ENCODE measurements around the gene PCNT.
A peak's percentile ranks its signal among the peaks of the same experiment; 100 is the strongest.
"Not testable (repeated sequence)": the region's sequence is repeated elsewhere in the genome, so short reads cannot be mapped to it uniquely, and the experiment has no call there.

Gene PCNT

GRCh38 chr21:46372014-46372485 lies 48.1 kb downstream of the PCNT start:
- Histone ChIP-seq H3K4me1 (ENCODE audit: control insufficient read depth in 2 of 2, insufficient read depth in 1 of 2, low read depth in 1 of 2, low read length in 2 of 2) (peaks cover 0 to 4% of the 10 kb centered on the region in 2 donors), H3K27ac (replicated peaks; ENCODE audit: low read length) (no peak overlapping the region), H3K4me2 (ENCODE audit: insufficient read depth, low read length, poor library complexity, severe bottlenecking) (no peak overlapping the region), H3K23ac (ENCODE audit: low read depth, low read length, poor library complexity) (peak overlapping the region; percentile 47), H4K91ac (ENCODE audit: low read depth, low read length, poor library complexity) (peak overlapping the region; percentile 0), H2BK5ac (ENCODE audit: low read length) (no peak overlapping the region), H3K79me1 (ENCODE audit: low read depth, low read length) (peaks cover 12% of the 10 kb centered on the region), H2AK5ac (ENCODE audit: low read depth, low read length) (no peak overlapping the region), H4K8ac (ENCODE audit: low read depth, low read length) (peak overlapping the region; percentile 6), H3K36me3 (replicated peaks in 1 of 2; ENCODE audit: control insufficient read depth in 2 of 2, insufficient read depth in 2 of 2, low read length in 2 of 2) (peaks cover 19 to 64% of the 10 kb centered on the region in 2 donors), H3K27me3 (ENCODE audit: control insufficient read depth in 3 of 3, insufficient read depth in 3 of 3, low read depth in 1 of 3, low read length in 3 of 3) (no peaks in the 10 kb centered on the region), H3K4me3 (ENCODE audit: low read length in 2 of 2) (peak overlapping the region in 1 of 2 donors; percentile 70), H2BK120ac (ENCODE audit: low read depth, low read length) (no peak overlapping the region), H3K9me3 (replicated peaks in 1 of 2; ENCODE audit: control insufficient read depth in 2 of 2, insufficient read depth in 1 of 2, low read depth in 1 of 2, low read length in 2 of 2) (peaks cover 0 to 7% of the 10 kb centered on the region in 2 donors), H2BK15ac (ENCODE audit: low read length) (no peak overlapping the region), H3K9ac (ENCODE audit: low read depth, low read length, poor library complexity) (peak overlapping the region; percentile 79), H3K18ac (ENCODE audit: low read length) (no peak overlapping the region), H2BK12ac (ENCODE audit: low read length) (peak overlapping the region; percentile 47), H3K14ac (ENCODE audit: low read length) (no peak overlapping the region), H3K4ac (ENCODE audit: low read length) (peak overlapping the region; percentile 76), H2AFZ (ENCODE audit: low read length) (no peak overlapping the region)
- DNase-seq (ENCODE audit: low spot score) = no peak
- no CpG with 5 or more reads among the region's 7 CpGs for WGBS, 2 donors (ENCODE audit: extremely low coverage in 2 of 2, insufficient read length in 2 of 2, insufficient replicate concordance in 1 of 2)

DNA sequence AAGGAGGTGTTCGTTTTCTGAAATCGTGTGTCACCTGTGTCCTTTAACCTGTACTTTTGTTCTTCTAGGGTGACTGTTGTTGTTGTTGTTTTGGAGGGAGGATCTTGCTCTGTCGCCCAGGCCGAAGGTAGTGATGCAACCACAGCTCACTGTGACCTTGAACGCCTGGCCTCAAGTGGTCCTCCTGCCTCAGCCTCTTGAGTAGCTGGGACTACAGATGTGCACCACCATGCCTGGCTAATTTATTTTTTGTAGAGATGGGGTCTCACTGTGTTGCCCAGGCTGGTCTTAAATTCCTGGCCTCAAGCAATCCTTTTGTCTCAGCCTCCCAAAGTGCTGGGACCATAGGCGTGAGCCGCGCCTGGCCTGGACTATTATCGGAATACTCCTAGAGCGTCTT lies 49.0 kb downstream of the PCNT start:
- H3K23ac ChIP-seq (ENCODE audit: low read depth, low read length, poor library complexity); H2AFZ ChIP-seq (ENCODE audit: low read length); H2AK5ac ChIP-seq (ENCODE audit: low read depth, low read length); H3K4me3 ChIP-seq (ENCODE audit: low read length in 2 of 2); H2BK5ac ChIP-seq (ENCODE audit: low read length); H3K4me2 ChIP-seq (ENCODE audit: insufficient read depth, low read length, poor library complexity, severe bottlenecking); H3K14ac ChIP-seq (ENCODE audit: low read length); H3K27me3 ChIP-seq (ENCODE audit: control insufficient read depth in 3 of 3, insufficient read depth in 3 of 3, low read depth in 1 of 3, low read length in 3 of 3); H3K18ac ChIP-seq (ENCODE audit: low read length); H4K91ac ChIP-seq (ENCODE audit: low read depth, low read length, poor library complexity); H3K27ac ChIP-seq (replicated peaks; ENCODE audit: low read length); H2BK12ac ChIP-seq (ENCODE audit: low read length); H4K8ac ChIP-seq (ENCODE audit: low read depth, low read length); H3K9me3 ChIP-seq (replicated peaks in 1 of 2; ENCODE audit: control insufficient read depth in 2 of 2, insufficient read depth in 1 of 2, low read depth in 1 of 2, low read length in 2 of 2); H2BK15ac ChIP-seq (ENCODE audit: low read length); H3K9ac ChIP-seq (ENCODE audit: low read depth, low read length, poor library complexity); DNase-seq (ENCODE audit: low spot score); H3K4me1 ChIP-seq (ENCODE audit: control insufficient read depth in 2 of 2, insufficient read depth in 1 of 2, low read depth in 1 of 2, low read length in 2 of 2); H2BK120ac ChIP-seq (ENCODE audit: low read depth, low read length); H3K4ac ChIP-seq (ENCODE audit: low read length): not testable (repeated sequence)
- Histone ChIP-seq H3K36me3 (replicated peaks in 1 of 2; ENCODE audit: control insufficient read depth in 2 of 2, insufficient read depth in 2 of 2, low read length in 2 of 2) (peaks cover 16 to 60% of the 10 kb centered on the region in 2 donors), H3K79me1 (ENCODE audit: low read depth, low read length) (peaks cover 15% of the 10 kb centered on the region)
- no CpG with 5 or more reads among the region's 10 CpGs for WGBS, 2 donors (ENCODE audit: extremely low coverage in 2 of 2, insufficient read length in 2 of 2, insufficient replicate concordance in 1 of 2)

DNA sequence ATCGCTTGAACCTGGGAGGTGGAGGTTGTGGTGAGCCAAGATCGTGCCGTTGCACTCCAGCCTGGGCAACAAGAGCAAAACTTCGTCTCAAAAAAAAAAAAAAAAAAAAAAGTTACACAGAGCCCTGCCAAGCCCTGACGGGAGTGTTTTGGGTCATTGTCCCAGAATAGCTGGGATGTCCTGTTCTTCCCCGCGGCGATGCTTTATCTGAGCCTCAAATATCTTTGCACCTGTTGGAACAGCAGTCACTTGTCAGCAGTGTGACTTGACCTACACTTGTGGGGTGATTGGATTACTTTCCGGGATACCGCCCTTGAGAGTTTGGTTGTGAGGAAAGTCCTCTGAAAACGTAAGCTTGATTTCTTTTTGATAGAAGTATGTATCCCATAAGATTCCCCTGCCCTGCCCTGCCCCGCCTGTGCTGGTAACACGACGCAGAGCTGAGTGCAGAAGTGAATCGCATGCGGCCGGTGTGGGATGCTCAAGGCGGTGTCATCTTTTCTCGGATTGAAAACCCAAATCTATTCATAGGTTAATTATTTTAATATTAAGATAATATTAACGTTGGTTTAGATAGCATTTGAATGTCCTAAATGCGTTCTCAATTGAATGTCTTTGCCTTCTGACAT lies 50.9 kb downstream of the PCNT start:
- no peak overlapping the region for H2BK5ac ChIP-seq (ENCODE audit: low read length)
- H3K36me3 ChIP-seq (replicated peaks in 1 of 2; ENCODE audit: control insufficient read depth in 2 of 2, insufficient read depth in 2 of 2, low read length in 2 of 2) = peaks cover 15 to 62% of the 10 kb centered on the region in 2 donors
- H3K23ac ChIP-seq (ENCODE audit: low read depth, low read length, poor library complexity) = no peak overlapping the region

GRCh38 chr21:46375560-46376230 lies 51.7 kb downstream of the PCNT start:
- Histone ChIP-seq H3K14ac (ENCODE audit: low read length) (no peak overlapping the region), H4K91ac (ENCODE audit: low read depth, low read length, poor library complexity) (no peak overlapping the region), H2AFZ (ENCODE audit: low read length) (no peak overlapping the region), H3K23ac (ENCODE audit: low read depth, low read length, poor library complexity) (peak overlapping the region; percentile 34), H3K4me3 (ENCODE audit: low read length in 2 of 2) (peak overlapping the region in 1 of 2 donors; percentile 5), H3K9ac (ENCODE audit: low read depth, low read length, poor library complexity) (peak overlapping the region; percentile 30), H3K36me3 (replicated peaks in 1 of 2; ENCODE audit: control insufficient read depth in 2 of 2, insufficient read depth in 2 of 2, low read length in 2 of 2) (peaks cover 15 to 61% of the 10 kb centered on the region in 2 donors), H3K27ac (replicated peaks; ENCODE audit: low read length) (no peak overlapping the region), H2BK120ac (ENCODE audit: low read depth, low read length) (no peak overlapping the region), H3K79me1 (ENCODE audit: low read depth, low read length) (peaks cover 19% of the 10 kb centered on the region), H3K4ac (ENCODE audit: low read length) (no peak overlapping the region), H2AK5ac (ENCODE audit: low read depth, low read length) (no peak overlapping the region), H2BK5ac (ENCODE audit: low read length) (peak overlapping the region; percentile 14), H3K18ac (ENCODE audit: low read length) (no peak overlapping the region), H2BK12ac (ENCODE audit: low read length) (no peak overlapping the region), H3K9me3 (replicated peaks in 1 of 2; ENCODE audit: control insufficient read depth in 2 of 2, insufficient read depth in 1 of 2, low read depth in 1 of 2, low read length in 2 of 2) (peaks cover 11 to 12% of the 10 kb centered on the region in 2 donors), H3K4me1 (ENCODE audit: control insufficient read depth in 2 of 2, insufficient read depth in 1 of 2, low read depth in 1 of 2, low read length in 2 of 2) (peaks cover 0 to 4% of the 10 kb centered on the region in 2 donors), H3K4me2 (ENCODE audit: insufficient read depth, low read length, poor library complexity, severe bottlenecking) (no peak overlapping the region), H3K27me3 (ENCODE audit: control insufficient read depth in 3 of 3, insufficient read depth in 3 of 3, low read depth in 1 of 3, low read length in 3 of 3) (no peaks in the 10 kb centered on the region), H4K8ac (ENCODE audit: low read depth, low read length) (no peak overlapping the region), H2BK15ac (ENCODE audit: low read length) (no peak overlapping the region)
- no CpG with 5 or more reads among the region's 32 CpGs for WGBS, 2 donors (ENCODE audit: extremely low coverage in 2 of 2, insufficient read length in 2 of 2, insufficient replicate concordance in 1 of 2)
- DNase-seq (ENCODE audit: low spot score) = no peak

More for the DNA sequence above, 50.9 kb downstream of the PCNT start:
- H4K91ac ChIP-seq (ENCODE audit: low read depth, low read length, poor library complexity) = no peak overlapping the region
- H2AFZ ChIP-seq (ENCODE audit: low read length) = no peak overlapping the region
- H3K9ac ChIP-seq (ENCODE audit: low read depth, low read length, poor library complexity) = no peak overlapping the region
- WGBS, 2 donors (ENCODE audit: extremely low coverage in 2 of 2, insufficient read length in 2 of 2, insufficient replicate concordance in 1 of 2) = no CpG with 5 or more reads among the region's 21 CpGs
- H3K4ac ChIP-seq (ENCODE audit: low read length) = no peak overlapping the region
- H2BK12ac ChIP-seq (ENCODE audit: low read length) = no peak overlapping the region
- peaks cover 11 to 12% of the 10 kb centered on the region in 2 donors for H3K9me3 ChIP-seq (replicated peaks in 1 of 2; ENCODE audit: control insufficient read depth in 2 of 2, insufficient read depth in 1 of 2, low read depth in 1 of 2, low read length in 2 of 2)
- H3K27ac ChIP-seq (replicated peaks; ENCODE audit: low read length) = no peak overlapping the region
- no peak overlapping the region for H3K4me3 ChIP-seq (ENCODE audit: low read length in 2 of 2)
- no peak for DNase-seq (ENCODE audit: low spot score)
- peaks cover 19% of the 10 kb centered on the region for H3K79me1 ChIP-seq (ENCODE audit: low read depth, low read length)
- peaks cover 0 to 4% of the 10 kb centered on the region in 2 donors for H3K4me1 ChIP-seq (ENCODE audit: control insufficient read depth in 2 of 2, insufficient read depth in 1 of 2, low read depth in 1 of 2, low read length in 2 of 2)
- no peak overlapping the region for H2BK15ac ChIP-seq (ENCODE audit: low read length)
- H3K27me3 ChIP-seq (ENCODE audit: control insufficient read depth in 3 of 3, insufficient read depth in 3 of 3, low read depth in 1 of 3, low read length in 3 of 3) = no peaks in the 10 kb centered on the region
- no peak overlapping the region for H2BK120ac ChIP-seq (ENCODE audit: low read depth, low read length)
- no peak overlapping the region for H3K14ac ChIP-seq (ENCODE audit: low read length)
- no peak overlapping the region for H3K4me2 ChIP-seq (ENCODE audit: insufficient read depth, low read length, poor library complexity, severe bottlenecking)
- H2AK5ac ChIP-seq (ENCODE audit: low read depth, low read length) = no peak overlapping the region
- no peak overlapping the region for H3K18ac ChIP-seq (ENCODE audit: low read length)
- no peak overlapping the region for H4K8ac ChIP-seq (ENCODE audit: low read depth, low read length)
